Measurements from ENCODE around the gene TBL1X.

Gene TBL1X

DNA sequence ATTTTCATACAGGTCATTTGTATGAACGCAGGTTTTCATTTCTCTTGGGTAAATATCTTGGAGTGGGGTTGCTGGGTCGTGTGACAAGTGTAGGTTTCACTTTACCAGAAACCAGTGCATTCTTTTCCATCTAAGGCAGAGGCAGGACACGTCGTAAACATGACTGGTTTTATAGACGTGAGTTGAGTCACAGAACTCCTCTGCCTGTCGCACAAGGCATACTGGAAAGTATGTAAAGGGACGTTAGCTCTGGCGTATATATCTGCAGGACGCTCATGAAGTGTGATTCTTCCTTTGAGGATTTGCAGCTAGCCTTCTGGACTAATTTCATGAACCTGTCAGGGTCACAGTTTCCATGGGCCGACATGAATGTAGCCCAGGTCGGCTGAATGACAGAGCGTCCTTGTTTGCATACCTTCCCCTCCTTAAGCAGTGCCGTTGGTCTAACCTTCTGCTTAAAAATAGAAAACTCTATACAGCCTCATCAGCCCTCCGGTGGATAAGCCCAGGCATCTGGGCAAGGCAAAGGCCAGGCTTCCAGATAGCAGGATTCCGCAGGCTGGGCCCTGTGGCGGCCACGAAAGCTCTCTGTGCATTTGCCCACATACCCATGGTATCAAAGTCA lies 194.8 kb downstream of the TBL1X start:
- DNase-seq: no peak

DNA sequence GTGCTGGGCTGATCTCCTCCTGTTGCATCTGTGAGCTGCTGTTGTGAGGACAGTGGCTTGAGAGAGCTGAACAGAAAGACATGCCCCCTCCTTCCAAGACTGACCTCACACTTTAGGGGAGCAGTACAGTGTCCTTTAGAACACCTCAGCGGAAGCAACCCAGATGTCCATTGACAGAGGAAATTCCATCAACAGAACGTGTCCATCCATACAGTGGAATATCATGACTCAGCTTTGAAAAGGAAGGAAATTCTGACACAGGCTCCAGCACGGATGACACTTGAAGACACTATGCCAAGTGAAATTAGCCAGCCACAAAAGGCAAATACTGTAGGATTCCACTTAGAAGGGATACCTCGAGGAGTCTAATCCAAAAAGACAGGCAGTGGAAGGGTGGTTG lies 197.3 kb downstream of the TBL1X start:
- no peak for DNase-seq

GRCh38 chrX:9663216-9663615 lies 198.4 kb downstream of the TBL1X start:
- DNase-seq: no peak

DNA sequence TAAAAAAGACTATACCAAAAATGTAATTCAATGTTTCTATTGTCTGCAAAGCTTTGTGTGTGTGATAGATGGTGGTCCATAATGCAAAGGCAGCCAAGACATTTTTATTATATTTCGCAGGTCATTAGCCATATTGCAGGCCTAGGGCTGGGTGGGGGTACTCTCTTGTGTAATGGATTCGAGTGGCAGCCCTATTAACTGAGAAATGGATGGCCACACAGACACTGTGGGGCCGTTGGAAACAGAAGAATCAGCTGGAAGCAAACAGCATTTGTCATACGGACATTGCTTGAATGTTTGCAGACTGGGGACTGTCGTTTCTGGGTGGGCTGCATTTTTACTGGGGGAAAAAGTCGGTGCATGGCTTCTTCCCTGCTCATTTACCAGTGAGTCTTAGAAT lies 199.4 kb downstream of the TBL1X start:
- no peak for DNase-seq

GRCh38 chrX:9665113-9665512 lies 200.3 kb downstream of the TBL1X start:
- DNase-seq: no peak

- no peak for DNase-seq
Measured at GRCh38 chrX:9668537-9668936, 203.7 kb downstream of the TBL1X start.

GRCh38 chrX:9670136-9670814 lies 205.4 kb downstream of the TBL1X start:
- DNase-seq: no peak

DNA sequence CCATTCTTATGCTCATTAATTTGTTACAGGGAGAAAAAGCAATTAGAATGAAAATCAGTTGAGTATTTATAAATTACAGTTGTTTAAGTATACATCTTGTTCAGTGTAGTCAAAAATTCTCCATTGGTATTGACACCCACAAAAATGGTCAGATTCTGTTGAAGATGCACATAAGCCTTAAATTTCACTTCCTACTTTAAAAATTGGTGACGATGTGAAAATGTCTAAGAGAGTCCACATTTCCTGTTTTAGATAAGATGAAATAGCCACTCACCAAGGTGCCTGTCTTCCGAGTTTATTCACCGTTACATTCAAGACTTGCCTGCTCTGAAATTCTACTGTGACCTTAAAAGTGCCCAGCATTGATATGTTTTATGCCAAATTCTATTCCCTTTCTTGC lies 207.1 kb downstream of the TBL1X start:
- no peak for DNase-seq

DNA sequence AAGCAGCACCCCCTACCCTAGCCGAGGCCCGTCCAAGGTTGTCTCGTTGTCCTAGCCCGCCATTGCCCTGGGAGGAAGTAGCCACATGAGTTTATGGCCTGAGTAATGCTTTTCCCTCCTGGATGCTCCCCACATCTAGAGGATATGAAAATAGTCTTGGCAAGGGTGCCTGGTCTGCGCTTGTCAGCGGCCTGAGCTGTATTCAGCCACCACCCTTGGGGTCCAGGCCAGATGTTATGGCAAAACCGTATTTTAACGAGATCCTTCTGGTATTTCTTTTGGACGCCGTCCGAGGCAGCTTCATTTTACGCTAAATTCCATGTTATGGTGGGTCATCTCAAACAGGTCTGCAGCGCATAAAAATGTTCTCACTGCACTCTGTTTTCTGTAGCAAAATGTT lies 211.4 kb downstream of the TBL1X start:
- no peak for DNase-seq

DNA sequence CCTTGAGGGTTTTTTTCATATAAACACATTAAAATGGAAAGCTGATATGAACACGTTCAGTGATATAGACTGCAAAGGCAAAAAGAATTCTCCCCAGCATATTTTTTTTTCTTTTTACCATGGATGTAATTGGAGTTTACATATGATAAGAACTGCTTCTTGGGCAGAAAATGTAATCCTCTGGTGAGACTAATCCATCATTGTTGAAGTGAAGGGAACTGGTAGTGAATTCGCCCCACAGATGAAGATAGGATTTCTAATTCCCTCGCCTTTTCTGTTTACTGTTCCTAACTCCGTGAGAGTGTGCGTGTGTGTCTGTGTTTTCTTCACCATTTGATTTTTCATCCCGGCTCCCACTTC lies 211.9 kb downstream of the TBL1X start:
- no peak for DNase-seq

- DNase-seq: no peak
Measured at GRCh38 chrX:9677098-9677739, 212.4 kb downstream of the TBL1X start.

DNA sequence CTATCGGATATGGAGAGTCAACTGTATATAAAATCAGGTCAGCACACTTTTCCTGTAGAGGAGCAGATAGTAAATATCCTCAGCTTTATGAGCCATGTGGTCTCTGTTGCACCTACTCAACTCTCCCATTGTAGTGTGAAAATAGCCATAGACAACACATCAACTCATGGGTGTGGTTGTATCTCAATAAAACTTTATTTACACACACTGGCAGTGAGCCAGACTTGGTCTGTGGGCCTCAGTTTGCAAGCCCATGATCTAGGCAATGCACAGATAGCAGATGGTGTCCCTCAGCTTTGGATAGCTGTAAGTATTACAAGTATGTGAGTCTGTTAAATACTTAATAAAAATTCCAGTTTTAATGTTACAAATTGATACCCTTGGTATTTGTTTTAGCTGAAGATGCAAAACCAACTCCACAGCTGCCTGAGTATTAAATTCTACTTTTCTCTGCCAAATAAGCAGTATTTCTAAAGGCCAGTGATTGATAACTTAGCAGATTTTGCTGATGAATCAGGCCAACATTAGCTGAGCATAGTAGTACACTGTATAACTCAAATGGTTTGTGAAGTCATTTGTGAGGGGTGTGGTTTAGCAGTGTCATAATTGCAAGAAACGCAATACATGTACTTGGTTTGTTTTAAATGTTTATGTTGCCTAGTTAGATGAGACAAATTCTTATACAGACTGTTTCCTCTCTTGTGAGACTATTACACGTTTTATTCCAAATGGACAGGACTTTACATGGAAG lies 213.5 kb downstream of the TBL1X start:
- DNase-seq: no peak

DNA sequence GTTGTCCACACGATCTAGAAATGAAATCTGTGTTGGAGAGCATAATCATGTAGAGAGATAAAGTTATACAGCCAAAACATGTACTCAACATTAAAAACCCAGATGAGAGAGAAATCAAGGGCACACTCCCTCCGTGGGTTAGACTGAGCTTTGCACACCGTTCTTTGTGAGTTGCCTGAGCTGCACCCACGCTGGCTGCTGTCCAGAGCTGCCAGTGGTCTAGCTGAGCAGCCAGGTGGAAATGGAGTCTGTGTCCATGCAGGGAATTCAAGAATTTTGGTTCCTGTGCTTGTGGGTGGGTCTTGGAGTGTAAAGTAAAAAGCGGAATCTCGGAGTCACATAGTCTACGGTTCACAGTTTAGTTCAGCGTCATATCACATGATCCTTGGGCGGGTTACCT lies 216.2 kb downstream of the TBL1X start:
- DNase-seq: no peak

- peak in 1 of 56 donors; percentile 0 for DNase-seq
Measured at GRCh38 chrX:9681422-9681821, 216.6 kb downstream of the TBL1X start.

GRCh38 chrX:9682456-9682855 lies 217.6 kb downstream of the TBL1X start:
- peak in 1 of 56 donors; percentile 2 for DNase-seq

DNA sequence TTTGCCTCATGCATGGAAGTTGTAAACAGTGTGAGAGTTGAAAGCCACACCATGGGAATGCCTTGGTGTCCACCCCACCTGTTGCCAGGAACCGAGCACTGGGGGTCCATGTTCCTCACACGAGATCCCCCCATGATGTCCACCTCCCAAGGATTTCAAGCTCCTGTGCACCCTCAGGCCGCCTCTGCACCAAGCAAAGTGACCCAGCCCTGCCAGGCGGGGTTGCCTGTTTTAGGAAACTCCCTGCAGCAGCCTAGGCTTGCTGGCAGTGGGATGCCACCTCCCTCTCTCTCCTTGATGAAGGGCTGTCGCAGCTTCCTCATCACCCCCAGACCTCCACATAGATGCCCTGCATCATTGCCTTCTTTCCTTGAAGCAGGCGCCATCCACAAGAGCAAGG lies 218.0 kb downstream of the TBL1X start:
- peak in 1 of 56 donors; percentile 0 for DNase-seq

- no peak for DNase-seq
Measured at GRCh38 chrX:9683350-9683749, 218.5 kb downstream of the TBL1X start.

DNA sequence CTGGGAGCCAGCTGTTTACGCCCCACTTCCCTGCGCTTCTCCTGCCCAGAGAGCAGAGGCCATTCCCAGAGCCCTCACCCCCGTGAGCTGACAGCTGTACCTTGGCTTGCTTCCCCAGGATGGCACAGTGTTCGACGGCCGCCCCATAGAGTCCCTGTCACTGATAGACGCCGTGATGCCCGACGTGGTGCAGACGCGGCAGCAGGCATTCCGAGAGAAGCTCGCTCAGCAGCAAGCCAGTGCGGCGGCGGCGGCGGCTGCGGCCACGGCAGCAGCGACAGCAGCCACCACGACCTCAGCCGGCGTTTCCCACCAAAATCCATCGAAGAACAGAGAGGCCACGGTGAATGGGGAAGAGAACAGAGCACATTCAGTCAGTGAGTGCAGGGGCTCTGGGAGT lies 223.0 kb downstream of the TBL1X start:
- no peak for DNase-seq

- no peak for DNase-seq
Measured at GRCh38 chrX:9688833-9689232, 224.0 kb downstream of the TBL1X start.

DNA sequence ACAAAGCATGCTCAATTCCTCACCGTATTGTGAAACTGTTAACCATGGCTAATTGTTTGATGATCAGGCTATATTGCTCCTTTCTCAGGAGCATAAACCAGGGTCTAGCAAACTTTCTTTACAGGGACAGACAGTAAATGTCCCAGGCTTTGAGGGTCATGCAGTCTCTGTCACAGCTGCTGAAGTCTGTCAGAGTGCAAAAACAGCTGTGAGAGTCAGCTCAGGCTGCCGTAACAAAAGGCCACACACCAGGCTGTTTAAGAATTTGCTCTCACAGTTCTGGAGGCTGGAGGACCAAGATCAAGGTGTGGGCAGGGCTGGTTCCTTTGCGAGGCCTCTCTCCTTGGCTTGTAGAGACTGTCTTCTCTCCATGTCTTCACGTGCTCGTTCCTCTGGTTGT lies 225.2 kb downstream of the TBL1X start:
- DNase-seq: no peak

- DNase-seq: no peak
Measured at GRCh38 chrX:9693307-9694001, 228.6 kb downstream of the TBL1X start.

DNA sequence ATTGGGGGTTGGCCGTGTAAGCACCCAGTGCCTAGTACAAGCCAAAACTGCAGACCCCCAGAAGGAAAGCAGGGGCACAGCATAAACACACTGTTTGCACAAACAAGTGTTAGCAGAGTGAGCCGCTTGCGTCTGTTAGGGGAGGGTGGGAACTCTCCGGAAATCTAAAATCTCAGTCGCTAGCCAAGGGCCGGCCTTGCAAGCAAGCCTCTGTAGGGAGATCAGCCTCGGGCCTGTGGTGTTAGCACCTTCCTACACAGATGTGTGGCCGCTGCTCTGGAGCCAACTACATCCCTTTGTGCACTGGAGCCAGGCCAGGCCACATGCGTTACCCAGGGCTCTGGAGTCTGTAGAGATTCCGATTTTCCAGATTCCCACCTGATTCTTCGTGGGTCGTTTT lies 233.7 kb downstream of the TBL1X start:
- no peak for DNase-seq
